Embryonic facial prominence (tissue), 1 donor: ENCODE measurements around the gene ROBO1.

Experiments used
- DNase-seq: peaks from one replicate; pipeline ENCODE4 v3.0.0-alpha.2; 2016; ENCODE audit errors: extremely low spot score

The ROBO1 gene

GRCh38 chr3:79467721-79468120 is 300.1 kb downstream of the ROBO1 start:
- DNase-seq = no peak

- no peak for DNase-seq
Measured at GRCh38 chr3:79461129-79461792, 306.5 kb downstream of the ROBO1 start.

- no peak for DNase-seq
Measured at GRCh38 chr3:79453600-79453999, 314.2 kb downstream of the ROBO1 start.

GRCh38 chr3:79436387-79436786 is 331.4 kb downstream of the ROBO1 start:
- no peak for DNase-seq

GRCh38 chr3:79427081-79427480 is 340.7 kb downstream of the ROBO1 start:
- no peak for DNase-seq

- DNase-seq = no peak
Measured at GRCh38 chr3:79424811-79425210, 343.0 kb downstream of the ROBO1 start.

- DNase-seq = no peak
Measured at GRCh38 chr3:79423417-79423816, 344.4 kb downstream of the ROBO1 start.

- no peak for DNase-seq
Measured at GRCh38 chr3:79421273-79421672, 346.5 kb downstream of the ROBO1 start.

- no peak for DNase-seq
Measured at GRCh38 chr3:79418855-79419621, 348.8 kb downstream of the ROBO1 start.

- DNase-seq = no peak
Measured at GRCh38 chr3:79415356-79415755, 352.4 kb downstream of the ROBO1 start.

- no peak for DNase-seq
Measured at GRCh38 chr3:79414806-79415205, 353.0 kb downstream of the ROBO1 start.

GRCh38 chr3:79414035-79414434 is 353.8 kb downstream of the ROBO1 start:
- DNase-seq = no peak

GRCh38 chr3:79412537-79412936 is 355.3 kb downstream of the ROBO1 start:
- DNase-seq = no peak

- no peak for DNase-seq
Measured at GRCh38 chr3:79410617-79411016, 357.2 kb downstream of the ROBO1 start.

- no peak for DNase-seq
Measured at GRCh38 chr3:79410136-79410535, 357.7 kb downstream of the ROBO1 start.

- DNase-seq = no peak
Measured at GRCh38 chr3:79406175-79406574, 361.6 kb downstream of the ROBO1 start.

- DNase-seq = no peak
Measured at GRCh38 chr3:79405183-79405582, 362.6 kb downstream of the ROBO1 start.

- no peak for DNase-seq
Measured at GRCh38 chr3:79396595-79396994, 371.2 kb downstream of the ROBO1 start.

GRCh38 chr3:79392479-79392878 is 375.3 kb downstream of the ROBO1 start:
- DNase-seq = no peak

- DNase-seq = no peak
Measured at GRCh38 chr3:79390352-79390751, 377.4 kb downstream of the ROBO1 start.

GRCh38 chr3:79385211-79385610 is 382.6 kb downstream of the ROBO1 start:
- DNase-seq = no peak

GRCh38 chr3:79383402-79384012 is 384.3 kb downstream of the ROBO1 start:
- no peak for DNase-seq

- no peak for DNase-seq
Measured at GRCh38 chr3:79380581-79380980, 387.2 kb downstream of the ROBO1 start.
